ENCODE measurements around the gene DYRK3.
A peak's percentile ranks its signal among the peaks of the same experiment; 100 is the strongest.
"Not testable (repeated sequence)": the region's sequence is repeated elsewhere in the genome, so short reads cannot be mapped to it uniquely, and the experiment has no call there.

DYRK3 gene

DNA sequence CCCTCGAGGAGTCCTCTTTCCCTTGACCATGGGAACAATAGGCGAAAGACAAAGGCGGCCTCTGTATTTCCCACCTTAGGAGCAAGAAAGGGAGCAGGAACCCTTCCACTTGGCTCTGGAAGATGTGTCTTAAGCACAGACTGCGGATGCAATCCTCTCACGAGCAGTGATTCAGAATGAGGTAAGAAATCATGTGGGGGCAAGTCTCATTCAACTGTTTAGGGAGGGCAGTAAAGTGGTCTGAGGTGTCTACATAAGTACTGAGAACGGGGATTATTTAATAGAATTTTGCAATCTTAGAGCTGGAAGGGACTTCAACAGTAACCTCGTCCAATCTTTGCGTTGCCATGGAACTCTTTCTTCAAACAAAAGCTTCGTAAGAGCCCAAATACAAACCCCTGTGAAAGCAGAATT, 1.6 kb upstream of the DYRK3 start:
- no peak for DNase-seq

DNA sequence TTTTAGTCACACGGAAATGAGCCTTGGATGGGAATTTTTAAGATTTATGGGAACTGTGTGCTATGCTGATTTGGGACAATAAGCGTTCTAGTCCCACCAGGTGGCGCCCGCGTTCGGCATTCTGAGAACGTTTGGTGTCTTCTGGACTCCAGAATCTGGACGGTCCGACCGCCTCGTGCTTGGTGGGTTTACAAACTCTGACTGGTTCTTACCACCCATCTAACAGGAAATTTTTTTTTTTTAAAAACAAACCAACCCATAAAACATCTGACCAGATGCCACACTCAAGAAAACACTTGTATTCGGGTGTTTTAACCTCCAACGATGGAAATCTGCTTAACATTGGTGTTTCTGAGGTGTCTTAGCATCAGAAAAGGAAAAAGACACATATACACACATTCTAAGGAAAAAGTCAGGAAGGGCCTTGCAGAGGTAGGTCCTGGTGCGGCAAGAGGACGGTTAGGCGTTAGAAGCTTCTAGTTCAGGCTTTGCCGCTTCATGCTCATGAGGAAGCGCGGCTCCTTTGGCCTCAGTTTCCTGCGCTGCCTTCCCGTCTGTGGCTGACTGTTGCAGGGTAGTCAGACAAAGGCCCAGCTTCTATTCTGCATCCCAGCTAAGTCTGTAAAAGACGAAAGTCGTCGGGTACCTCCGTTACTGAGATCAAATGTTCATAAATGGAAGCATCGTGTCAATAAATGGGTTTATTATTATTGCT, 814 bp upstream of the DYRK3 start:
- peak; percentile 90 for DNase-seq

DNA sequence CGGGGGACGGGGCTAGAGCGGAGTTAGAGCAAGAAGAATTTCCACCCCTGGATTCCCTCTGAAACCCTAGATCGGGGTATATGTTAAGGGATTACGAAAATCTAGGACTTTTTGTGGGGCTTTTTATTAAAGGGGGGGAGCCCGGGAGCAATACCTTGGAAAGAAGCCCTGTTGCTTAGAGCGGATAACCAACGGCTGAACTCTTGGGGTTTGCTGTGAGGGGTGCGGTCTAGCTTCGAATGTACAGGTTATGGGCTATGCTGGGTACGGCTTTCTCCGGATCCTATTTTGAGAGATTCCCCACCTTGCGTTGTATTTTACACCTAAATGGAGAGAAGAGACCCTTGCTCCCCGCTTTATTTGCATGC, 626 bp downstream of the DYRK3 start:
- no peak for DNase-seq

DNA sequence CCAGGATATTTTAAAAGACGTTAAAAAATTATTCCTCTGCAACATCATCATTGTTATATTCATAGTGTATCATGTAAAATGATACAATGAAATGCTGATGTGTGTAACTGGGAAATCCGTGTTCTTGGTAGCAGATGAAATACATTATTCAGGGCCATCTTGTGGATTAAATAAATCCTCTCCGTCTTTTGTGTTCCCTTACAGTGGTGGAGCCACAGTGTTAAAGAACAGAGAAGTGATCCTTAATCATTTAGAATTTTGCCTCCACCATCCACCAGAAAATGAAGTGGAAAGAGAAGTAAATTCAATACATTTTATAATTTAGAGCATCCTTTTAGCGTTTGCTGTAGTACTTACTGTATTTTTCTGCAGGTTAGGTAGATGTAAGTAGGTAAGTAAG, 1.3 kb downstream of the DYRK3 start:
- no peak for DNase-seq

DNA sequence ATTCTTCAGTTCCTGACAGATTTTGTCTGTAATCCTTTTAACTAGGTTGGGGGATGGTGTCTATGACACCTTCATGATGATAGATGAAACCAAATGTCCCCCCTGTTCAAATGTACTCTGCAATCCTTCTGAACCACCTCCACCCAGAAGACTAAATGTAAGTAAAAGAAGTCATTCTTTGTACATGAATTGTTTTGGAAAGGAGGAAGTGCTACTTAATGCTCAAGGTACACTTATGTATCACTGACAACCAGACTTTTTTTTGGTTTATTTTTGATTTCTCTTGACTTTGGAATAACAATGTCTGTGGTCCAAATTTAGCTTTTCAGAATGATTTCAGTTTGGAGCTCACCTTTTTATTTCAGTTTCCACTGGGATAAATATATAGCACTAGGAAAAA, 2.3 kb downstream of the DYRK3 start:
- no peak for DNase-seq

DNA sequence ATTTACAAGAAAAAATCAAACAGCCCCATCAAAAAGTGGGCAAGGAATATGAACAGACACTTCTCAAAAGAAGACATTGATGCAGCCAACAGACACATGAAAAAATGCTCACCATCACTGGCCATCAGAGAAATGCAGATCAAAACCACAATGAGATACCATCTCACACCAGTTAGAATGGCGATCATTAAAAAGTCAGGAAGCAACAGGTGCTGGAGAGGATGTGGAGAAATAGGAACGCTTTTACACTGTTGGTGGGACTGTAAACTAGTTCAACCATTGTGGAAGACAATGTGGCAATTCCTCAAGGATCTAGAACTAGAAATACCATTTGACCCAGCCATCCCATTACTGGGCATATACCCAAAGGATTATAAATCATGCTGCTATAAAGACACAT, 6.7 kb downstream of the DYRK3 start:
- not testable (repeated sequence) for DNase-seq

DNA sequence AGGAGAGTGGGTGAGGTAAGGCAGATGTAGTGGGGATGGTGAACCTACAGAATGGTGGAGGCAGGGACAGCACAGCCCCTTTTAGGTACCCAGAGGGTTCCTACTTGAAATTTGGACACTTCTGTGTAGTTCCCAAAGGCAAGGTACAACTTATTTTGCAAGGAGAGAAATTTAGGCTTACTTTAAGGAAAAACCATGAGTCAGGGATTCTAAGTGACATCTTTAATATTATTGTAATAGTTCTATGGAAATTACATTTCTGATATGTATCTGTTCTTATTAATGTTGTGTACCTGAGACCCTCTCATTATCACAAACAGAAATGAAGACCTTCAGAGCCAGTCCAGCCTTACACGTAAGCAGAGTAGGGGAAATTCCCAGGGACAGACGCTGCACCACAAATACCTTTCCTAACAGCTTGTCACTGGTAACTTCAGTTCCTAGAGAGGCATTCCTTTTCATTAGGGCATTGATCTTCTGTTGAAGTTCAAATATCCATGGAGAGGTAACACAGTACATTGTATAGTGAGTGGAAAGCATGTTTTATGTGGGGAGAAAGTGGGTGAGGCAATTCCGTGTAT, 7.9 kb downstream of the DYRK3 start:
- DNase-seq, result no peak

DNA sequence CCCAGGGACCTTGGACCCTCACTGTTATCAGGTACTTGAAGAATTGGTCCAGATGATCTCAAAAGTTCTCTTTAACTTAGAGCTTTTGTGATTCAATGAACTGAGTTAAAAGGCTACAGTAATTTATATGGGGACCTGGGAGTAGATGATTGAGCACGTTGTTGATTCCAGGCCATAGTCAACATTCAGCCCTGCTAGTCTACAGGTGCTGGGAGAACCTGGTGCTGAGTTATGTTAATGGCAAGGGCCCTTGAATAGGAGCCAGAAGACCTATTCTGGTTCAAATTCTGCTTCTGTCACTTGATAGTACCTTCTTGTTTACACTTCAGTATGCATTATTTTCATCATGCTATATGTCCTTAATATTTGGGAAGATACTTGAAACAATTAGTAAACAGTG, 11.2 kb downstream of the DYRK3 start:
- DNase-seq, result no peak

DNA sequence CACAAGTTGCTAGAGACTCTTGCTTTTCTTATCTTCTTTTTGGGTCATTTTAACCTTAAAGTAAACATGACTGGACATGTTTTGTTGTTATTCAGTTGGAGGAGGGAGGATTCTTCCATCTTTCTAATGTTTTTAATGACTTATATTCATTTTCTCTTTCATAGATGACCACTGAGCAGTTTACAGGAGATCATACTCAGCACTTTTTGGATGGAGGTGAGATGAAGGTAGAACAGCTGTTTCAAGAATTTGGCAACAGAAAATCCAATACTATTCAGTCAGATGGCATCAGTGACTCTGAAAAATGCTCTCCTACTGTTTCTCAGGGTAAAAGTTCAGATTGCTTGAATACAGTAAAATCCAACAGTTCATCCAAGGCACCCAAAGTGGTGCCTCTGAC, 11.9 kb downstream of the DYRK3 start:
- DNase-seq, result no peak

DNA sequence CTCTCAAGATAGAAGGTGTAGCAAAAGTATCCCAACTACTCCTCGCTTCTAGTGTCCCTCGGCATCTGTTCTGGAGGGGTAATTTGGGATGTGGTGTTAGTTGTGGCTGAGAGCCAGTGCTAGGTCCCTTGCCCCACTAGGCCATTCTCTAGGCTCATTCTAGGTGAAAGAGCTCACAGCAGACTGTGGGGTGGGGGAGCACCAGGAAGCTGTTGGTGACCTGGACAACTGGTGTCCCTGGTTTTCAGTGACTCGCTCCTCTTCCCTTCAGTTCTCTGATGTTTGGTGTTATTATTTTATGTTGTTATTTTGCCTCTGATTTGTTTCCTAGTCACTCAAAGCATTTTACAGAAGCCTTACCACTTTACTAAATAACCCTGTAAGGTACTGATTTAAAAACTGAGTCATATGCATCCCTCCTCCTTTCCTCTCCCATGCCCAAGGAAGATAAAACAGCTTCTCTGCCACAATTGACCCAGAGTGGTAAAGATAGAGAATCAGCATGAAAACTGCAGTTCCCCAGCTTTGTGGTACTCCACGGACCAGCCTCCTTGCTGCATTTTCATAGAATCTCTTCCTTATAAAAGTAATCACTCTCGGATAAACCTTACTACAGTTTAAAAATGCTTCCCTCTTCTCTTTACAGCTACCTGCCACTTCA, 14.1 kb downstream of the DYRK3 start:
- DNase-seq, result no peak

DNA sequence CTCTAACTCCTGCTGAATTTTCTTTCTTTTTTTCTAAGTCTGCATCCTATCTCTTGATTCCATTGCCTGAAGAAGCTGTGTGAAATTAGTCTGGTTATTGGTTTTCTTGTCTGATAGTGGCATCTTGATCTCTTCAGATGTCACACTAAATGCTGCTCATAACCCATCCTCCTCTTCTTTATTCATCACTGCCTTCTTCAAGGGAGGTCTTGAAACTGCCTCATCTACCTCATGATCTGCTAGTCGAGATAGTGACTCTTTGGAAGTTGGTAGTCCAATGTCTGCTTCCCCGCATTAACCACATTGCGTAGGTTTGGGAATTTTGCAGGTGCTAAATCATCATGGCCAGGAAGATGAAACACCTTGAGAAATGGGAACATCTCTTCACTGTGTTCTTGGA, 15.7 kb downstream of the DYRK3 start:
- no peak for DNase-seq

DNA sequence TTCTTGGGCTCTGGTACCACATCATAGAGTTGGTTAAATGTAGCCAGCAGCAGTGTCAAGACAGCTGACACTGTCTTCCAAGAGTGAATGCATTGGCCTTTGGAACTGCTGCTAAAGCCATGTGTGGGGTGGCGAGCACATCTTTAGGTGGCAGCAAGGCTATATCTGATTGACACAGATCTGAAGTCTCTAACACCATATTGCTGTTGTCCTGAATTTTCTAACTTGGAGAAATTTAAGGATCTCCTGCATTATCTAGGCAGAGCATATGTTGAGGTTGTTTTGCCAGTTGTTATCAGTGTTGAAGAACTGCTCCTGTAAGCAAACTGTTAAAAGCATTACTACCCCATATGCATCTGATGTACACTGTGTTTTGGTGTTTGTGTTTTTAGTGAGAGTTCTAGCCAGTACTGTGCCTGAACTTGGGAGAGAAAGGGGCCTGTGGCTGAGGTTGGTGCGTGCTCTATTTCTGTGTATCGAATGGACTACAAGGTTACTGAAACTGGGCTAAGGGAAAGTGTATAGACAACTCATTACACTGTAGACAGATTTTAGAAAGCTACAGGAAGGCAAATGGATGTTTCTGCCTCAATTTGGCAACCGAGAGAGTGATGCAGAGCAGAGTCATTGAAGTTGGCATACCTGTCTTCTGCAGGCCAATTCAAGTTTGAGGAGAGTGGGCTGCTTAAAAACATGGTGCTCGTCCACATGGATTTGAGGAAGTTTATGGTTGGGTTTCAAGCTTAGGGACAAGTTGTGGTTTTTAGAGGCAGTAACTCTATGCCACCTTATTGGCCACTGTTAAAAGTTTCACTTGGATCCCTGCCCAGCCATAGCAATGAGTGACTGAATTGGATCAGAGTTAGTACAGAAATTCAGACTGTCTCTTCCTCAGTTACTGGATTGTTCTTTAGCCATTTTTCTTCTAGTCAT, 16.9 kb downstream of the DYRK3 start:
- DNase-seq, result no peak

DNA sequence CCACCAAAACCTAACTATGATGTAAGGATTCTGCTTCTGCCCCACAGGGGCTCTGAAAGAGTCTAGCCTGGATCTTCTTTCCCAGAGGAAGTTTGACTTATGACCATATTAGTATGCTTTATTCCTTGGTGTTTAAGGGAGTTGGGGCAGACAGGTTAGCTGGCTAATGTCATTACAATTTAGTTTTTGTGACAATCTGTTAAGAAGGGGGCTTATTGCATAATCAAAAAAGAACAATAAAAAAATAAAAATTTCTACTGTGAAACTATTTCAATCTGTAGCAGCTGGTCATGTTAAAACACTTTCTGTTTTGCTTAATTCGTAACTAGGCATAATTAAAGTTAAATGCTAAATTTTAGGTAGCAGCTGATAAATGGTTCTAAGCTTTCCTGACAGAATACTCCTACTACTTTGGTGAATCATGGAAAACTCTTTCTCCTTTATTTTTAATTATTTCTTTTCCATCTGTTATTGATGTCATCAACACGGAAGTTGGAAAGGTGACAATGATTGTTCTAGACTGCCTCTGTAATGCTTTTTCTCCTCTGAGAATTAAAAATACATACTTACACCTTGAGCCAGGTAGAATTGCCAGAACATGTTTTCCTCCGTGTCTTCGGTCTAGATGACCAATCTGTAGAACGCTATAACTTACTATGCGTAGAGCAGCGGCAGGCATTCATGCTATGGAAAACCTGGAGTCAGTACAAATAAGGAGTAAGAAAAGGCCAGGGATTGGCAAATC, 18.6 kb downstream of the DYRK3 start:
- no peak for DNase-seq

DNA sequence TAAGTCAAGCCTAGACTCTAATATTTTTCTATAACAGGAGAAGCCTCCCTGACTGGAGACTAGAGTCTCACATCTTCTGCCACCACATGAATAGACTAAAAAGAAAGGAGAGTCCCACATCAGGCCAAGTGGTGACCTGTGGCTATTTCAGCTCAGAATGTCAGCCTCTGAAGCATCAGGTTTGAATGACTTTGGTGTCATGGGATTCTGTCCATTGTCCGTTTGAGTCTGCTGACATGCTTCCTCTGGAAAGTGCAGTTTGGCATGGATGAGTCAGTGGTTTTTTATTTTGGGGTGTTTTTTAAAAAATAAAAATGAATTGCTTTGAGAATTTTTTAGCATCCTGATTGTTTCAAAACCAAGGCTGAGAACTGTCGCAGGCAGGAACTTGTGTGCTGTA, 19.5 kb downstream of the DYRK3 start:
- DNase-seq, result no peak

DNA sequence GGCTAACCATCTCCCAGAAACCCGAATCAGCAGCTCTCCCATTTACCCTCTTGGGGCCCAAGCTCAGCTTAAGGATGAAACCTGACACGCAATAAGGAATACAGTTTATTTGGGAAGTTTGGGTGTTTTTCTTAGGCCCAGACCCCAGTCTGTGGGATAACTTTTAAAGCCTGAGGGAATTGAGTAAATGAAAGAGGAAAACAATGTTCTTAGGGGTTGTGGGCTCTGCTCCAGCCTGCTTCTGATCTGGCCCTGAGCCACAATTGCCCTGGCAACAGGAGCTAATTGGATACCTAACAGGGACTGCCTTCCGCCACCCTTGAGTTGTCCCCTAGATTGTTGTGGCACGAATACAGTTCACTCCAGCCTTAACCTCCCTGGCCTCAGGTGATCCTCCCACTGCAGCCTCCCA, 20.1 kb downstream of the DYRK3 start:
- DNase-seq, result peak; percentile 19

DNA sequence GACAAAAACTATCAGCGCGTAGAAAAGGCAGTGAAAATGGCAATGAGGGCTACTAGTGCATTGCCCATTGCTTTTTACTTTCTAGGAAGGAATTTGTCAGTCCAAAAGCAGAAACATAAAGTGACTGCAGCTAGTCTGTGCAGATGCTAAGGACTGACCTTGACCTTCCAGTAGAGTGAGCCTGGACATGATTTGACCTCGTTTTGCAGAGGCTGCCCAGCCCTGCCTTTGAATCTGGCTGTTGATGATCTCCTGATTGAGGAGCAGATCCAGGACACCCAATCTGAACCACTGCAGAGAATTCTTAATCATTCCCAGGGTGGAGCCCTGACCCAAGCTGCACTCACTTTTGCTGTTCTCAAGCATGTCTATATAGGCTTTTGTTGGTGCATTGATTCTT, 21.6 kb downstream of the DYRK3 start:
- no peak for DNase-seq

DNA sequence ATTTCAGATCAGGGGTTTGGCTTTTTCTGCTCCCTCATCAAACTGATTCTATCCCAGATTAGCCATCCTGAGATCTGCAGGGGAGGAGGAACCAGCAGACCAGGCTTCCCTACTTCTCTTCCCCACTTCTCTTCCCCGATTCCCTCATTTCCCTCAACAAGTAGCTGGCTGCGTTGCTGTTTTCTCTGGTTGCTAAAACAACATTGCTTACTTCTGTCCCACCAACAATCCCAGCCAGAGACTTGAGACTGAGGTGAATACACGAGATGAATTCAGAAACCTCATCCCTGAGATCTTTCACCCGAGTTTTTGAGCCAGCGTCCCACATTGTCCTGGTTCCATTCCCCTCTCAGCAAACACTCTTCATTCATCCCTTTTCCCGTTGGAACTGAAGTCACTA, 22.4 kb downstream of the DYRK3 start:
- no peak for DNase-seq

DNA sequence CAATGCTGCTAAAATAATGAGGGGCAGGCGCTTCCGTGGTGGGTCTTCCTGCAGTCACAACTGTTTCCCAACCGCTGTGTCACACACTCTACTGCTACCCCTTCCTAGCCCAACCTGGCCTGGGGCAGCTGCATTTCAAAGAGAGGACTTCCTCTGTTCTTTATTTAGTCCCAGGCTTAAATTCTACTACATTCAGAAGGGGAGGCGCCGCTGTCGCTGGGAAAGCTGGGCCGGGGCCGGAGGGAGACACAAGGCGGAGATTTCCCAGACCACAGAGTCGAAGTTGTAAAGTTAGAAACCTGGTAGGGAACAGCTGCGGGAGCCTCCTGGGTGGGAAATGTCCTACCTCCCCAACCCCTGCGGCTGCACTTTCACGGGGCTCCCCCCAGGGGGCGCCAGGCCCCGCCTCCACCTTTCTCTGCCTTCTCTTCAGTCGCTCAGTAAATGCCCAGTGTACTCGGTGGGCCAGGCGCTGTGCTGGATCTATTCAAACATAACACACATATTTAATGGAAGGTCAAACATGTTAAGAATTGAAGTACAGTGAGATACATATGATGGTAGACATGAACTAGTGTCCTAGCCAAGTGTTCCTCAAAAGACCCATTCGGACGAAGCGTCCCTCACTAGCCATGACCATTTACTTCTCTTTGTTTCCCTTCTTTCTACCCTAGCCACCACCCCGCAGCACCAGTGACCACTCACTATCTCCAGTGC, 23.1 kb downstream of the DYRK3 start:
- peak; percentile 11 for DNase-seq

DNA sequence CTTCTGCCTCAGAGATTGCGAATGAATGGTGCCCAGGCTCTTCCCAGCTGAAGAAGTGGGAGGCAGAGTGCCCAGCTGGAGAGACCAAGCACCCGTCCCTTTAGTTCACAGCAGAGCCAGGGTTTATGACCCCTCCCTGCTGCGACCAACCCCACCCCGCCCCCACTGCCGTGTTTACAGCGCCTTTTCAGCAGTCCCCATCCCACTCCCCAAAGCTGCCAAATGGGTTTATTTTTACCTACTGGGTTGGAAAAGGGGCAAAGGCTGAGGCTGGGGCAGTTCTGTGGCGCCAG, 23.6 kb downstream of the DYRK3 start:
- no peak for DNase-seq

DNA sequence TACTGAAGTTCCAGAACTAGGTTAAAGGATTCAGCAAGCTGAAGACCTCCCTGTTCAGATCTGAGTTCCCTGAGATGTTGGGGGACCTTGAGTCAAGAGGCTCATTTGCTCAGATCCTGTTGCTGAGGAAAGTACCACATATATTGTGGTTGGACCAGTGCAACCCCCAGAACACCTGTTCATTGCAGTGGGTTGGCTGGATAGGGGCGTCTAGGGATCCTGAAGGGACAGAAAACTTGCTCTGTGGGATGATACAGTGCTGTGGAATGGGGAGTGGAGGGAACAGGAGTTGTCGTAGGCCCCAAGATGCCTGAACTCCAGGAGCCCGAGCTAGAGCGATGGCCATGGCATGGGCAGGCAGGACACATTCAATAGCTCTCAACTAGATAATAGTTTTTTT, 24.8 kb downstream of the DYRK3 start:
- DNase-seq, result no peak

DNA sequence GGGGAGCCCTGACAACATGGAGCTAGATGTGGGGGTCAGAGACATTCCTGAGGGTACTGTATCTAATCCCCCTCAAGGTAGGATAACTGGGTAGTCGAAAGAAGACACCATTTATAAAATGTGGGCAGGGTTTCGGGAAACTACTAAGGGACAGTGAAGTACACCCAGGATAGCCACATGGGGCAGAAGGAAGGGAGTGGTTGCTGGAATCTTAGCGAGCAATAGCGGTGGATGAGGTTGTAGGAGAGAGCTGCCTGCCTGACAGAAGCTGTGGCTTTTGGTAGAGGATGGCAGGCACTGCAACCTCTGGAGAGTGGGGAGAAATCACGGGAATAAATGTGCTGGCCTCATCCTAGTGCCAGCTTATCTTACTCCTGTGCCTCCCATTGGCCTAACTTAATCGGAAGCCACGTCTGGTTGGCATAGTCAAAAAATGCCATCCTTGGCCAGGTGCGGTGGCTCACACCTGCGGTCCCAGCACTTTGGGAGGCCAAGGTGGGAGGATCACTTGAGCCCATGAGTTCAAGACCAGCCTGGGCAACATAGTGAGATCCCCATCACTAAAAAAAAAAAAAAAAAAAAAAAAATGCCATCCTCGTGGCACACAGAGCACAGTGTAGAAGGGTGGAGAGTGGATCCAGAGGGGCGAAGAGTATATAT, 26.0 kb downstream of the DYRK3 start:
- no peak for DNase-seq
